Prostate gland (tissue), 2 donors: ENCODE results near the gene CSDE1.
A peak's percentile ranks its signal among the peaks of the same experiment; 100 is the strongest.

ENCODE experiments used
- POLR2A ChIP-seq: fragments of 450-650 bp; IDR thresholded peaks from one replicate; pipeline ENCODE4 v1.6.1; 2016; ENCODE audit warnings: antibody characterized with exemption, mild to moderate bottlenecking
- TF ChIP-seq, protein P1 (sequence below), 4 experiments: fragments of 200-600 bp in 2 of 4; fragments of 450-650 bp in 2 of 4; sonication (generic) in 2 of 4; IDR thresholded peaks; 1 replicate in 3 of 4; 2 replicates in 1 of 4; pipeline ENCODE4 v1.5.1; 2016 to 2019; ENCODE audit warnings: antibody characterized with exemption in 4 of 4, mild to moderate bottlenecking in 2 of 4, moderate library complexity in 2 of 4

DNA sequence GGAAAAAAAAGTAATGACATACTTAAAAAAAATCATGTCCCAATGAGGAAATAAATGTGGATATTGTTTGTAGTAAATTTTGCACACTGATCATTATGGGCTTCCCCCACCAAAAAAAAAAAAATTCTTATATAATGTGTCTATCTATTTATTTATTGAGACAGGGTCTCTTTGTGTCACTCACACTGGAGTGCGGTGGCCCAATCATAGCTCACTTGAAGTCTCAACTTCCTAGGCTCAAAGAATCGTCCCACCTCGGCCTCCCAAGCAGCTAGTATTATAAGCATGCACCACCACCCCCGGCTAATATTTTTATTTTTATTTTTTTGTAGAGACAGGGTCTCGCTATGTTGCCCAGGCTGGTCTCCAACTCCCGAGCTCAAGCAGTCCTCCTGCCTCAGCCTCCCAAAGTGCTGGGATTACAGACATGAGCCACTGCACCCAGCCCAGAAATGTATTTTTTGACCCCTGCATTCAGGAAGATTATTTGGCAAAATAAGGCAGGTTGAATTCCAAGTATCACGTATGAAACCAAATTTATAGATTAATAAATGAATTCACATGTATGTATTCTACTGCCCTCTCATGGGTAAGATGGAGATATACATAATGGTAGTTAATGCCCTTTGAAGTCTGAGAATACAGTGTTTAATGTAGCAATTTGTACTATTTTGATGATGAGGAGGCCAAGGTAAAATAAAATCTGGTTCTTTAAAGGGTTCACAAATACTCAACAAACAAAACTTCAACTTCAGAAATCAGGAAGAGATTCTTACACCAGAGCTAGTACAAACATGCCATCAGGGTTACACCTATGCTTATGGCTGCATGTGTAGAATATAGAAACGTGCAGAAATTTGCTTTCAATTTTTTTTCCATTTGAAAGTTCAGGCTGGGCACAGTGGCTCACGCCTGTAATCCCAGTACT is 86.5 kb downstream of the CSDE1 start:
- TF ChIP-seq, protein P1, sequence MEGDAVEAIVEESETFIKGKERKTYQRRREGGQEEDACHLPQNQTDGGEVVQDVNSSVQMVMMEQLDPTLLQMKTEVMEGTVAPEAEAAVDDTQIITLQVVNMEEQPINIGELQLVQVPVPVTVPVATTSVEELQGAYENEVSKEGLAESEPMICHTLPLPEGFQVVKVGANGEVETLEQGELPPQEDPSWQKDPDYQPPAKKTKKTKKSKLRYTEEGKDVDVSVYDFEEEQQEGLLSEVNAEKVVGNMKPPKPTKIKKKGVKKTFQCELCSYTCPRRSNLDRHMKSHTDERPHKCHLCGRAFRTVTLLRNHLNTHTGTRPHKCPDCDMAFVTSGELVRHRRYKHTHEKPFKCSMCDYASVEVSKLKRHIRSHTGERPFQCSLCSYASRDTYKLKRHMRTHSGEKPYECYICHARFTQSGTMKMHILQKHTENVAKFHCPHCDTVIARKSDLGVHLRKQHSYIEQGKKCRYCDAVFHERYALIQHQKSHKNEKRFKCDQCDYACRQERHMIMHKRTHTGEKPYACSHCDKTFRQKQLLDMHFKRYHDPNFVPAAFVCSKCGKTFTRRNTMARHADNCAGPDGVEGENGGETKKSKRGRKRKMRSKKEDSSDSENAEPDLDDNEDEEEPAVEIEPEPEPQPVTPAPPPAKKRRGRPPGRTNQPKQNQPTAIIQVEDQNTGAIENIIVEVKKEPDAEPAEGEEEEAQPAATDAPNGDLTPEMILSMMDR (IDR thresholded peaks at IDR 0.05) = peak in 3 of 4 experiments; percentile 26 to 67 (median 56)
- no peak for TF ChIP-seq POLR2A
